ENCODE data around the gene SFT2D3. TPM values are rescaled to one million over a fixed set of nuclear protein-coding genes. Genes with fewer than 3 reads are reported as not detected.

Gene SFT2D3
- total RNA-seq: 5.6 TPM

DNA sequence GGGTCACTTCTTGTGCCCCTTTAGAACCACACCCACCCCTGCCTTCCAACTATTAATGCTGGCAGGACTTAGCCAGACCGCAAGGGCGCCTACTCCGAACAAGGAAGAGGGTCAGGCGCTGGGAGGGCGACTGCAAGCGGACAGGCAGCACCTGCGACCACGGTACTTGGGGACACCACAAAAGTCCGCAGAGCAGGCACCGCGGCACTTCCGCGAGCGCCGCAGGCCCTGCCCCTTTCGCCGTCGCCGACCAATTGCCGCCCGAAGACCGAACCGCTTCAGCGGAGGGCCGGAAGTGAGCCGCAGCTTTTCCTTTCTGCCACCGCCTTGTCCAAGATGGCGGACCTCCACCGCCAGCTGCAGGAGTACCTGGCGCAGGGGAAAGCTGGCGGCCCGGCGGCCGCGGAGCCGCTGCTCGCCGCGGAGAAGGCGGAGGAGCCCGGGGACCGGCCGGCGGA lies at the start of gene SFT2D3:
Gene SFT2D3 (plus strand): TSS at position 305 of the 458 bp plus-strand sequence. CDS start 32 bp downstream, at position 337.
- DNase-seq: peak; percentile 87

DNA sequence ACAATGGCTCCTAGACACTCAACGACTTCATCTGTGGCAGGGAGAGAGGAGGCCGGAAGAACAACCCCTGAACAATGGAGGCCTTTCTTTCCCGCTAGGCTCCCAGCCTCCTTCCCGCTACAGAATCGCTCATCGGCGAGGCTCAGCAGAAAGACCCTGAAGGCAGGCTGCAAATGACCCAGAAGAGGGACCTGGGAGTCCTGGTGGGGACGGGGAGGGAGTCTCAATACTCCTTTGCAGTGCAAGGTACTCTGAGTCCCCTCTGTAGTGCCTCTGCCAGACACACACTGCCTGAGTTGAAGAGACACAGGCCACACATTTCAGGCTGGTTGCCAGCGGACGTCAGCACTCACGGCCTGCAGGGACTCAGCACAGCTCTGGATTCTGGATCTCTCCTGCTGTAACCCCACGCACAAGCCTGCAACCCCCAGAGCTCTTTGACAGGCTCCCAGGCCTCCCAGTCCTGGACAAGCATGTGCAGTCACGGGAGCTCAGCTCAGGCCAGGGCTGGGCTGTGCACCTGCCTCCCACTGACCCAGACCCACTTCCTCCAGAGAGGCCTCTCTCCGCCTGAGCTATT lies 49.2 kb upstream of the SFT2D3 start:
- no peak for DNase-seq

- DNase-seq: no peak
Measured at GRCh38 chr2:127652786-127653357, 48.4 kb upstream of the SFT2D3 start.

GRCh38 chr2:127653421-127654083 lies 47.7 kb upstream of the SFT2D3 start:
- no peak for DNase-seq

- no peak for DNase-seq
Measured at GRCh38 chr2:127654084-127654837, 47.0 kb upstream of the SFT2D3 start.

DNA sequence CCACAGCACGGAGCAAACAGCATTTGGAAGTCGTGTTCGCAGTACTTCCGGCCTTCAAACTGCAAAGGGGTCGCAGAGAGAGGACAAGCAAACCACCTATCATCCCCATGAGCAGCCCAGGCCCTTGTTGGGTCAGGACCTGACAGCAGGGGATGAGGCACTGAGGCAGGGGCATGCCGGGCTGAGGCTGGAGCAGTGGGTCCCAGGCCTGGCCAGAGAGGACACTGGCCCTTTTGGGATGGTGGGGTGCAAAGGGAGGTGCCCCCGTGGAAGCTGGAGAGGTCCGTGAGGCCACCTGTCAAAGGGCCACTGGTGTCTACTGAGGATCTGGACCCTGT lies 46.5 kb upstream of the SFT2D3 start:
- DNase-seq: no peak

GRCh38 chr2:127655209-127656073 lies 45.9 kb upstream of the SFT2D3 start:
- no peak for DNase-seq

DNA sequence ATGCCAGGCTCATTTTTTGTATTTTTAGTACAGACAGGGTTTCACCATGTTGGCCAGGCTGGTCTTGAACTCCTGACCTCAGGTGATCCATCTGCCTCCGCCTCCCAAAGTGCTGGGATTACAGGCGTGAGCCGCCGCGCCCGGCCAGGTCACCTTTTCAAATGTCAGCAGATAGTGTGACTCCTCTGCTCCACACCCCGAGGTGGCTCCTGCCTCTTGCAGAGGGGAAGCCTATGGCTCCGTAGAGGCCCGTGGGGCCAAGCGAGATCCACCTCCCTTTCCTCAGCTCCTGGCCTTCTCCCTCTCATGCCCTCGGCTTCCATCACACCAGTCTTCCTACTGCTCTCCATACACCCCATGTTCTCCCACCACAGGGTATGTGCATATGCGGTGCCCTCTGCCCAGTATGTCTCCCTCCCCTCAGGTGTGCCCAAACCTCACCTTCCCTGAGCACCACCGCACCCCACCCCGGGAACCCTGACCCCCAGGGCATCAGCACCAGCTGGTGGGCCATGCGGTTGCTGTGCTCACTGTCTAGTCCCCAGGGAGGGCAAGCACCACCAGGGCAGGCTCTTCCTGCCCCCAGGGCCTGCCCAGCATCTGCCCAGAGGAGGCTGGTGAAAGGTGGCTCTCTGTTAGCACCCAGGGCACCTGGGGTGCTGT lies 44.6 kb upstream of the SFT2D3 start:
- DNase-seq: no peak

GRCh38 chr2:127657232-127657595 lies 44.1 kb upstream of the SFT2D3 start:
- no peak for DNase-seq

DNA sequence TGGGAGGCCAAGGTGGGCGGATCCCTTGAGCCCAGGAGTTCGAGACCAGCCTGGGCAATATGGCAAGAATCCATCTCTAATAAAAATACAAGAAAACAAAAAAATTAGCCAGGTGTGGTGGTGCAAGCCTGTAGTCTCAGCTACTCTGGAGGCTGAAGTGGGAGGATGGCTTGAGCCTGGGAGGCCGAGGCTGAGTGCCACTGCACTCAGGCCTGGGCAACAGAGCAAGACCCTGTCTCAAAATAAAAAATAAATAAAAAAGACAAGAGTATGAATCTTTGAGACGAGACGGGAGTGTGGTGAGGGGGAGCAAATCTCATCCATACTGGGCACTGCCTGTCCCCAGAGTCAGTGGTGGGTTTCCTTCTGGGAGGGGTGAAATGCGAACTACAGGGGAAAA lies 43.2 kb upstream of the SFT2D3 start:
- no peak for DNase-seq

DNA sequence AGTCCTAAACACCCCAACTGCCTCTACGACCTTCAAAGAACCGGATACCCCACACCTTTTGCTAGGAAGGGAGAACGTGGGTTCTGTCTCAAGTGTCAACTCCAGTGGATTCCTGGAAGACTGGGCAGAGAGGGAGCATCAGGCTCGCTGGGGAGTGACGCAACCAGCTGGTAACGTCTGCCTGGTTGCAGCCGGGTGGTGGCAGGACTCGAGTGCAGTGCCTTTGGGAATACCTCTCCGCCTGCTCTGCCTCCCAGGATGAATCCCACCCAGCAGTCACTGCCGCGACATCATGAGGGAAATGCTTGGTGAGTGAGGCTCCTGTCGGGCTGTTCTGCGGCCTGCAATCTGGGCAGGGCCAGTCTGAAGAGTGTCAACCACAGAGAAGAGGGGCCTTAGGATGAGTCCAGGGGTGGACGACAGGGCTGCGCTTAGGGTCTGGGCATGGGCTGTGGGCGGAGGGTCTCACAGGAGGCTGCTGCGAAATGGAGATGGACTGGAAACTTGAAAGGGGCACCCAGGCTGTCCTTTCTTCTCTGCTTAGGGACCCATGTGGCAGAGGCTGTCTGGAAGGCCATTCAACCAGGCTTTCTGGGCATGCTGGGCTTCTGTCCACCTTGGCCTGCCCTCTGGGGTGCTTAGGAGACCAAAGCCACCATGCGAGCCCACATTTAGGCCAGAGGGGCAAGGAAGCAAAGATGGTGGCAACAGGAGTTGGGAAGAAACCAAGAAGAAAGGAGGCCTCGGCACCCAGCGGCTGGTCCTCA lies 42.5 kb upstream of the SFT2D3 start:
- DNase-seq: no peak

GRCh38 chr2:127659408-127660290 lies 41.6 kb upstream of the SFT2D3 start:
- no peak for DNase-seq

GRCh38 chr2:127660291-127660578 lies 41.1 kb upstream of the SFT2D3 start:
- no peak for DNase-seq

DNA sequence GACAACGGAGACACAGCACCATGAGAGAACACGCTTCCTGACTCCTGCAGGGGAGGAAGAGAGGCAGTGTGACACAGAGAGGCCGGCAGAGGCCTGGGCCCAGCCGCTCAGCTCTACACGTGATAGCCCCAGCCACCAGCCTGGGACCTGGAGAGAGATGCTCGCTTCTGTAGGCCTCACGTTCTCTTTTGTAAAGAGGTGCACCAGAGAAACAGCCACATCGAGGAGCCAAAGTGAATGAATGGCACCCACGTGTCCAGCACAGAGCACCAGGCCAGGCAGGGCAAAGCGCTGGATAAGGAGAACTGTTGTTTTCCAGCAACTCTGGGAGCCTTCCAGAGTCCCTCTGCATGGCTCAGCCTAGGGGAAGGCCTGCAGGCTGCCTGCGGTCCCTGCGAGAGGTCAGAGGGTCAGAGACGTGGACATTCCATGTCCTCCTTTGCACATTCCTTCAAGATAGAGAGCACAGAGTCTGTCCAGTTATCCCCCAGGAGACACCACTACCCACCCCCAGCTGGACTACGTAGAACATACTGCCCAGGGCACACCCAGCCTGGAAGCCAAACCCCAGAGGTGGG lies 40.1 kb upstream of the SFT2D3 start:
- no peak for DNase-seq

GRCh38 chr2:127661949-127662510 lies 39.3 kb upstream of the SFT2D3 start:
- DNase-seq: no peak

DNA sequence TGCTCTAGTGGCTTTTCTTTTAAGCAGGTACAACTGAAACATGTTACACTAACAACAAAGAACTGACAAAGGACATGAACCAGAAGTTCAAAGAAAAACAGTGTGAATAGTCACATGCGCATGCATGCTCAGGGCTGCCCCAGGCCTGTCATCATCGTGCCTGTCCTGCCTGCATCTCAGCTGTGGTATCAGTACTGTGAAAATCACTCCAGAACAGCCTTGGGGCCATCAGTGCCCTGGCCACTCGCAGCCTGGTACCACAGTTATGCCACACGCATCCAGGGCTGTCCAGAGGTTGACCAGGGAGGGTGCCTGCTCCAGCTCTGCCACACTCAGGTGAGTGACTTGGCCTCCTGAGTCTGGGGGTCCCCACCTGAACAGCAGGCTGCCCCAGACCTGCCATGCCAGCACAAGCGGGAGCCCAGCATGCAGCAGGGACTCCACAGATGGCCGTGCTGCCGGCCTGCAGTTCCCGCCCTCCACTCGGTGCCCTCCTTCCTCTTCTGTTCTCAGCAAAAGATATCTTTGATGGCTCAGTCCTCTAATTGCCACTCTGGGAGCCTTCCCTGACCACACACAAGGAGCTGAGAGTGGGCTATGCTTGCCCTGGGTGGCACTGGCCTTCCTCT lies 38.2 kb upstream of the SFT2D3 start:
- DNase-seq: no peak

DNA sequence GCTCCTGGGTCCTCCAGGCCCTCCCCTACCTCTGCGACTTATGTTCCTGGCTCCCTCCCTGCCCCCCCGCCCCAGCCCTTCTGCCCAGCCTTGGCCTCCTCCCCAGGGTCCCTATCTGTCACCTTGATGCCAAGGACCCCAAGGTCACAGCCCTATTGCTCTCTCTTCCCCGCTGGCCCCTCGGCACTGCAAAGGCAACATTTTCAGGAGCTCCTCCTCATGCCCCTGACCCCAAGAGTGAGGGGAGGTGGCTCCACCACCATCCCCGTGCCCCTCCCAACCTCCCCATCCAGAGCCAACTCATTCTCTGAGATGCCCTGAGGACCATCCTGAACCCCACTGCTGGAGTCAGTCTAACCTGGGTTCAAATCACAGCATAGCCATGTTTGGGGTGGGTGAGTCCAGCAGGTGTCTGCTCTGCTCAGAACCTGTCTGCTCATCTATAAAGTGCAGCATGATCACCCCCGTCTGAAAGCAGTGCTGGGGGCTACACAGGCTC lies 37.7 kb upstream of the SFT2D3 start:
- DNase-seq: no peak

GRCh38 chr2:127664065-127664894 lies 37.0 kb upstream of the SFT2D3 start:
- no peak for DNase-seq
